AG09309 (cell line): ENCODE measurements around the gene MRPL41.

Experiments used
- DNase-seq: peaks from one replicate; pipeline ENCODE4 v3.0.0-alpha.2; 2010; ENCODE audit warnings: low read depth
- H3K4me3 ChIP-seq: 2 replicates; pipeline ENCODE4 v1.5.1; 2011; ENCODE audit warnings: mild to moderate bottlenecking, low read depth, low read length, moderate library complexity; ENCODE audit not compliant: control insufficient read depth
- CTCF ChIP-seq: IDR thresholded peaks from 2 replicates; pipeline ENCODE4 v1.5.1; 2011; ENCODE audit warnings: mild to moderate bottlenecking, low read depth, low read length, inconsistent platforms; ENCODE audit not compliant: insufficient read depth, control insufficient read depth; ENCODE audit errors: missing control alignments

Gene MRPL41

DNA sequence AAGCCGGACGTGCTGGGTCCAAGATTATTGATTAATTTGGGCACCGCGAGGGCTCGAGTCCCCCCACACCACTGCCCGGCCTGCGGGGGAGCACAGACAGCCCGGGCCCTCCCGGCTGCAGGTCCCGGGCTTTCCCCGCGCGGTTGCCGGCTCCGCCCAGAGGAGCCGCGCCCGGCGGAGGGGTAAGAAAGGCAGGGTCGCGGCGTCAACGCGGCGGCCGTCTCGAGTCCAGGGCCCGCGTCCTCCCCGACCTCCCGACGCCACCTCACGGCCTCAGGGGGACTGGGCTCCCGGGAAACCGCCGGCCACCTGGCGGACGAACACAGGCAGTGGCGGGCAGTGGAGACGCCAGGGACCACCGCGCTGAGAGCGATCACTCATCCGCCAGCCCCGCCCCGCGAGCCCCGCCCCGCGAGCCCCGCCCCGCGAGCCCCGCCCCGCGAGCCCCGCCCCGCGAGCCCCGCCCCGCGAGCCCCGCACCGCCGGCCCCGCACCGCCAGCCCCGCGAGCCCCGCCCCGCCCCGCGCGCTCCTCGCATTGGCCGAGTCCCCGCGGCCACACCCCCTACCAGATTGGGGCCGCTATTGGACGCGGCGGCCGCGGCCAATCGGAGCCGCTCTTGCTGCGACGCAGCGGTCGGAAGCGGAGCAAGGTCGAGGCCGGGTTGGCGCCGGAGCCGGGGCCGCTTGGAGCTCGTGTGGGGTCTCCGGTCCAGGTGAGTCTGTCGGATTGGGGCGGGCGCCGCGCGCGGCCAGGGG lies at the start of gene MRPL41:
TSS of gene MRPL41 (plus strand) at position 616 of the 758 bp plus-strand sequence. CDS start 203 bp downstream, outside the sequence.
- peak within 1 kb of the TSS; percentile 85 for H3K4me3 ChIP-seq
- DNase-seq: no peak
- peak; percentile 51 for TF ChIP-seq CTCF

GRCh38 chr9:137502008-137502911 lies 49.4 kb upstream of the MRPL41 start:
- H3K4me3 ChIP-seq: no peak overlapping the region
- no peak for TF ChIP-seq CTCF
- DNase-seq: no peak

GRCh38 chr9:137504432-137504777 lies 47.3 kb upstream of the MRPL41 start:
- TF ChIP-seq CTCF: no peak
- H3K4me3 ChIP-seq: no peak overlapping the region
- DNase-seq: no peak

DNA sequence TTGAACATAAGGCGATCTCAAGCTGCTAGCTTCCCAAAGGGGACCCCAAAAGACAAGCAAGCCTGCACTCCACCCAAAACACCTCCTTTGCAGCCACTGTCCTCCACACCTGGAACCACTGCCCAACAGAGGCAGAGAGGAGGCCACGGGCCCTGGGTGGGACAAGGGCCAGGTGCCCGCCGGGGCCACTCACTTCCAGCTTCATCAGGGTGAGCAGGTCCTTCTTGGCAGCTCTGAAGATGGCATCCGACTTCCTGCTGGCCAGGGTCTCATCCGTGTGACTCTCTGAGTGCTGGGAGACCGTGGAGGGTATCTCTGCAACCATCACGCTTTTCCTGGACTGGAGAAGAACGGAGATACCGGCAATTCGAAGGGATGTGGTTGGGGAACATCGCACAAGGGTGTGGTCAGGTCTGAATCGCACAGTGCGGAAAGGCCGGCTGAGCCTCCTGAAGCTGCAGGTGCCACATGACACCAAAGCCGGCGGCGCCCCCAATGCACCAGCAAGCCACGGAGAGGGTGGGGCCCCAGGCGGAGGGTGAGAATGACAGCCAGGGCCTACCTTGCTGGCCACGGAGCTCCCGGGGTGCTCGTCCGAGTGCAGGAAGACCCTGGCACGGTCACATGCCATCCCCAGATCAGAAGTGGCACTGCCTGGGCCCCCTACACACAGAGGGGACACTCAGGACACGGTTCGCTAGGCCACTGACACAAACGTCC lies 46.1 kb upstream of the MRPL41 start:
- DNase-seq: no peak
- TF ChIP-seq CTCF: no peak
- no peak overlapping the region for H3K4me3 ChIP-seq

DNA sequence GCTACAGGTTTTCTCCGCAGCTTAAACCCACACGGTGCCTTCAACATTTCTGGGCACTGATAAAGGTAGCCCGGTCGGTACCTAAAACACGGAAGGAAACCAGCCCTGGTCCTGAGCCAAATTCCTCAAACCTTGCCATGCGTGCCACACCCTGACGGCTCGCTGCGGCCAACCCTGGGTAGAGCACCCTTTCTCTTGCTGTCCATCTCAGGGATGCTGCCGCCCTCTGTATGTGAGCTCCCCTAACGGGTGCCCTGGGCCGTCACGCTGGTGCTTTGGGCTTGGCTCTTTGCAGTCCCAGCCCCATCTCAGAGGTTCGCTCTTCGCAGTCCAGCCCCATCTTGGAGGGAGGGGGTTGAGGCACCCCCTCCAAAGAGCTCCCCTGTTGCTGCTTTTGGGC lies 45.4 kb upstream of the MRPL41 start:
- H3K4me3 ChIP-seq: no peak overlapping the region
- TF ChIP-seq CTCF: no peak
- no peak for DNase-seq

DNA sequence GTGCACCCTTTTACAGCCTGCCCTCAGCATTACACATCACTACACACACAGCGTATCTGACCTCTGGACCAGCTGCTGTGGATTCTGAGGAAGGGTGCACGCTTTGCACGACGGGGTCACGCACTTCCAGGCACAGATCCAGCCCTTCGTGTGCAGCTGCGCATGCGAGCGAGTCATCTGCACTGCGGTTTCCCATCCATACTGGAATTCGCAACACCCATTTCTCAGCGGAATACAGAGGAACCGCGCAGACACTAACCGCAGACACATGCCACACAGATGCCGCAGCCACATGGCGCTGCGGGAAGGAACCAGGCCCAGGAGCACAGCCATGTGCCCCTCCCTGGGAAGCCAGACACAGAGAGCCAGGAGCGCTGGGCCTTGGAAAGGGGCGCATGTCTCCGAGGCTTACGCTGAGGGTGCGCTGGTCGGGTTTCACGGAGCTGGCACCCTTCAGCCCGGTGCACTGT lies 44.9 kb upstream of the MRPL41 start:
- TF ChIP-seq CTCF: no peak
- DNase-seq: no peak
- no peak overlapping the region for H3K4me3 ChIP-seq
